CD4-positive, alpha-beta T cell treated with Interleukin-12 subunit alpha and Interleukin-12 subunit beta, for 1 hour (primary cell): ENCODE data around the gene TSPAN19.
A peak's percentile ranks its signal among the peaks of the same experiment; 100 is the strongest.
"Not testable (repeated sequence)": the region's sequence is repeated elsewhere in the genome, so short reads cannot be mapped to it uniquely, and the experiment has no call there.

Source experiments
- DNase-seq: peaks from one replicate; pipeline ENCODE4 v3.0.0-alpha.2; 2020

The TSPAN19 gene

DNA sequence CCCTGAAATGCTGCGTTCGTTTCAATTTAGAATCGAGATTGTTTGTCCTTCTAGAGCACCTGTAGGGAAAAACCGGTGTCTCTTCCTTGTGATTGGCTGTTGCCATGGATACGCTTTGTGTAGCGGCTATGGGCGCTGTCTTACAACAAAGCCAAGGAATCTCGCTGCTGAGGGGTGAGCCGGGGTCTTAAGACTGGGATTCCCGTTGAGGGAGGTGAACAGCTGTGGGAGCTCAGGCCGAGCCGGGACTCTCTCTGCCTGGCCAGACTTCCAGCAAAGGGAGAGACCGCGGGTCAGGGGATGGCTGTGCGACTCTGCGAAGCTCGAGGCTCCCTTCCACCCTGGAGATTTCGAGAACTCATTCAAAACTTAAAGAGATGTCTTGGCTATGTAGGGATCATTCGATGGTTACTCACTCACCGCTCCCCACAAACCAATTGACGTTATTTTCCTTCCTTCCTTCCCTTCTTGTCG, at the start of gene TSPAN19, which contains the start of gene LRRIQ1:
TSPAN19 (minus strand) TSS at position 44 of the 474 bp plus-strand sequence. CDS start 6,331 bp downstream, outside the sequence.
LRRIQ1 (plus strand) TSS at position 118 of the 474 bp plus-strand sequence. CDS start 1,826 bp downstream, outside the sequence.
- DNase-seq, result peak; percentile 22

DNA sequence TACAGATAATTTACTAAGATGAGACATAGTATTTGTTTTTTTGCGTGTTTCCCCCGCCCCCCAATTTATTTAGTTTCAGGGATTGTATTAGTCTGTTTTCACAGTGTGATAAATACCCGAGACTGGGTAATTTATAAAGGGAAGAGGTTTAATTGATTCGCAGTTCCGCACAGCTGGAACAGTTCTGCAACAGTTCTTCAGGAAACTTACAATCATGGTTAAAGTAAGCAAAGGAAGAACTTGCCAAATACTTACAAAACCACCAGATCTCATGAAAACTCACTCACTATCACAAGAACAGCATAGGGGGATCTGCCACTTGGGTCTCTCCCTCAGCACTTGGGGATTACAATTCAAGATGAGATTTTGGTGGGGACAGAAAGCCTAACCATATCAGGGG, 49.0 kb upstream of the TSPAN19 start:
- DNase-seq, result no peak

- no peak for DNase-seq
These were observed 40.8 kb upstream of the TSPAN19 start for GRCh38 chr12:85076688-85077430.

- no peak for DNase-seq
These were observed 36.7 kb upstream of the TSPAN19 start for GRCh38 chr12:85072826-85073225.

GRCh38 chr12:85065837-85066482, 29.9 kb upstream of the TSPAN19 start:
- DNase-seq, result no peak

- DNase-seq, result no peak
These were observed 24.8 kb upstream of the TSPAN19 start for GRCh38 chr12:85060916-85061315.

GRCh38 chr12:85059594-85059993, 23.5 kb upstream of the TSPAN19 start:
- no peak for DNase-seq

DNA sequence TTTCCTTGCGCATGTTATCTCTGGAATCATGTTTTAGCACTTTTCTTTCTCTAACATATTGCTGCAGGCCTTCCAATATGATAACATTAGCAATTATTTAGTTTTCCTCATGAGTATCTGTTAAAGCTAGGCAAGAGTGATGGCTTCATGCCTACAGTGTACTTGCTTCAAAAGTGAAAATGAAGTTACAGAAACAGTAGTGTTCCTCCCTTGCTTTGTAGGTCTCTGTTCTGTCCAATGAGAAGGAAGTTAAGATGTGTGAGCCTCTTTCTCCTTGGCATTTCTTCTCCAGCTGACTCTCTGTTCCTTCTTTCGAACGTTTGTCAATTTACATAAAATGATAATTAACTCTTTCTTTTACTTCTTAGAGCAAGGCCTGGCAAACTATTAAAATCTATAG, 22.3 kb upstream of the TSPAN19 start:
- no peak for DNase-seq

GRCh38 chr12:85057370-85057963, 21.4 kb upstream of the TSPAN19 start:
- peak; percentile 11 for DNase-seq

- DNase-seq, result no peak
These were observed 7.8 kb upstream of the TSPAN19 start for GRCh38 chr12:85043829-85044228.

- no peak for DNase-seq
These were observed 5.3 kb upstream of the TSPAN19 start for GRCh38 chr12:85041395-85041794.

- no peak for DNase-seq
These were observed 656 bp upstream of the TSPAN19 start for GRCh38 chr12:85036733-85037132.

- DNase-seq, result no peak
These were observed 6.6 kb downstream of the TSPAN19 start for GRCh38 chr12:85029456-85029855.

DNA sequence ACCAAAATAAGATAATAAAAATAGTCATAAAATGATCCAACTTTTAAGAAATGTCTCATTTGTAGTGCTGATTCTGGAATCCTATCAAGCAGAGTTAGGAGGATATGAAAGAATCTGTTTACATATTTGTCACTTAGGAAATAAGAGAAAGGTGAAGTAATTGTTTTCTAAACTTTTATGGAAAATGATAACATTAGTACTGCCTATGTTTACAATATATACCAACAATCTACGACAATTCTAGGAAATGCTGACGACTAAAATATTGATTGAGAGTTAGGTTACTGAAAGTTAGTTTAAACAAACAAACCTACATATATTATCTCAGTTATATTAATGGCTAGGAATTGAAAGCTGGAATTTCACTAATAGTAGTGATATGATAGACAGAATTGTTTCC, 18.0 kb downstream of the TSPAN19 start:
- DNase-seq, result no peak

DNA sequence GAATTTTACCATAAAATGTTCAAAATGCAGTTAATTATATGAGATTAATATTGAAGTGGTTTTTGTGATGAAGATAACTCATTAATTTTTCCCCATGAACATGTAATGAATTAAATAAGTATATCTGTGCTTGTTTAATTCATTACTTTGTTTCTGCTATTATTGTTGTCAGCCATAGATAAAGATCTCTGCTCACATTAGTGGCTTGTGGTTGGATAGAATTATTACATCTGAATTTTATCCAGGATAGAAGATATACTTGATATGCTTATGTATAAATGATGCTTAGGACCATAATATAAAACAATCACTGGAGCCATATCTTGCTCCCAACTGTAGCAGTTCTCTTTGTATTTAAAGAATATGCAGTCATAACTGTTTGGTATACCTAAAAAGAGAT, 18.5 kb downstream of the TSPAN19 start:
- DNase-seq, result no peak

- no peak for DNase-seq
These were observed 18.9 kb downstream of the TSPAN19 start for GRCh38 chr12:85017133-85017532.

DNA sequence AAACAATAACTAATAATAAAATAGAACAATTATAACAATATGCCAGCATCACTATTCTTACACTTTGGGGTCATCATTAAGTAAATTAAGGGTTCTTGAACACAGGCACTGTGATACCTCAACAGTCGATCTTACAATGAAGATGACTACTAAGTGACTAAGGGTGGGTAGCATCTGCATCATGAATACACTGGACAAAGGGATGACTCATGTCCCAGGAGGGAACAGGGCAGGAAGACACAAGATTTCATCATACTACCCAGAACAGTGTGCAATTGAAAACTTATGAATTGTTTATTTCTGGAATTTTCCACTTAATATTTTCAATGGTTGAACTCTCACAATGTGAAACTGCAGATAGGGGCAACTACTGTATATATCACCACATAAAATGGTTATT, 19.7 kb downstream of the TSPAN19 start:
- no peak for DNase-seq

- DNase-seq, result no peak
These were observed 28.2 kb downstream of the TSPAN19 start for GRCh38 chr12:85007836-85008235.

DNA sequence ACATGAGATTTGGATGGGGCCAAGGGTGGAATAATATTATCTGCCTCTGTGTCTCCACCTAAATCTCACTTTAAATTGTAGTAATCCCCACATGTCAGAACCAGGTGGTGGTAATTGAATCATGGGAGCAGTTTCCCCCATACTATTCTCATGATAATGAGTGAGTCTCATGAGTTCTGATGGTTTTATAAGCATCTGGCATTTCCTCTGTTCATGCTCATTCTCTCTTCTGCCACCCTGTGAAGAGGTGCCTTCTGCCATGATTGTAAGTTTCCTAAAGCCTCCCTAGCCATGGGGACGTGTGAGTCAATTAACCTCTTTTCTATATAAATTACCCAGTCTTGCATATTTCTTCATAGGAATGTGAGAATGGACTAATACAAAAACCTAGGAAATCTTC, 29.9 kb downstream of the TSPAN19 start:
- no peak for DNase-seq

DNA sequence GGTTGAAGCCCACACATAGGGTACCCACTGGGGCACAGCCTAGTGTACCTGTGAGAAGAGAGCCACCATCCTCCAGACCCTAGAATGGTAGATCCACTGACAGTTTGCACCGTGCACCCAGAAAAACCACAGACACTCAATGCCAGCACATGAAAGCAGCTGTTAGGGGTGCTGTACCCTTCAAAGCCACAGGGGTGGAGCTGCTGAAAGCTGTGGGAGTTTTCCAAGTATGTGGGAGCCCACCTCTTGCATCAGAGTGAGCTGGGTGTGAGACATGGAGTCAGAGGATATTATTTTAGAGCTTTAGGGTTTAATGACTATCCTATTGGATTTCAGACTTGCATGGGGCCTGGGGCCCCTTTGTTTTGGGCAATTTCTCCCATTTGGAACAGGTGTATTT, 30.5 kb downstream of the TSPAN19 start:
- no peak for DNase-seq

DNA sequence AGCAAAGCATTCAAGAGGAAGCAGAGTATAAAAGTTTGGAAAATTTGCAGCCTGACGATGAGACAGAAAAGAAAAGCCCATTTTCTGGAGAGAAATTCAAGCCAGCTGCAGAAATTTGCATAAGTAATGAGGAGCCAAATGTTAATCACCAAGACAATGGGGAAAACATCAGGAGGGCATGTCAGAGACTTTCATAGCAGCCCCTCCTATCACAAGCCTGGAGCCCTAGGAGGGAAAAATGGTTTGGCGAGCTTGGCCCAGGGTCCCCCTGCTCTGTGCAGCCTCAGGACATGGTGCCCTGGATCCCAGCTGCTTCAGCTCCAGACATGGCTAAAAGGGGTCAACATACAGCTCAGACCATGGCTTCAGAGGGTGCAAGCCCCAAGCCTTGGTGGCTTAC, 31.0 kb downstream of the TSPAN19 start:
- DNase-seq, result not testable (repeated sequence)

- DNase-seq, result no peak
These were observed 31.9 kb downstream of the TSPAN19 start for GRCh38 chr12:85004204-85004603.

DNA sequence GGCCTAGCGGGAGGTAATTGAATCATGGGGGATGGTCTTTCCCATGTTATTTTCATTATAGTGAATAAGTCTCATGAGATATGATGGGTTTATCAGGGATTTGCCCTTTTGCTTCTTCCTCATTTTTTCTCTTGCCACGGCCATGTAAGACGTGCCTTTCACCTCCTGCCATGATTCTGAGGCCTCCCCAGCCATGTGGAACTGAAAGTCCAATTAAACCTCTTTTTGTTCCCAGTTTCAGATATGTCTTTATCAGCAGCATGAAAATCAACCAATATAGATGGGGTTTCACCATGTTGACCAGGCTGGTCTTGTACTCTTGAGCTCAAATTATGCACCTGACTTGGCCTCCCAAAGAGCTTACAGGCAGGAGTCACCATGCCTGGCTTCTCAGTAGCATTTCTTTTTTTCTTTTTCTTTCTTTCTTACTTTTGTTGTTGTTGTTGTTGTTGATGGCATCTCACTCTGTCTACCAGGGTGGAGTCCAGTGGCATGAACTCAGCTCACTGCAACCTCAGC, 33.2 kb downstream of the TSPAN19 start:
- no peak for DNase-seq

DNA sequence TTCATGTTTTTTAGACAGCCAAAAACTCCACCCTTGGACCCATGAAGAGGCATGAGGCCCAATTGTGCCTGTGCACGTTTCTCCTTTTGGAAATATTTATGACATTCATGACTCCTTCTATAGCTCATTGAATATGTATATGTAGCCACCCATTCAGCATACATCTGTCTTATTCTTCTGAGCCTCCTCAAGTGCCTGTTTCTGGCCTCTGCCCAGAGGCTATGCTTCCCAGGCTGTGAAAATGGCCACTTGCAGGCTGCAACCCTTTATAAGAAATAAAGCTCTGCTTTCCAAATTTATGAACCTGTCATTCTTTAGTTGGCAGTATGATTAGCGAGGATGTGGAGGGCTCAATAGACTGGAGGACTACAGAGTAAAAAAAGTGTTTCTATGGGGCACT, 35.3 kb downstream of the TSPAN19 start:
- no peak for DNase-seq
